Brain microvascular endothelial cell (primary cell): Measurements from ENCODE around the gene MEA1.
A peak's percentile ranks its signal among the peaks of the same experiment; 100 is the strongest.

Experiments used
- DNase-seq: peaks from one replicate; pipeline ENCODE4 v3.0.0-alpha.2; 2020
- H3K27ac ChIP-seq: fragments of 250-450 bp; sonication (Bioruptor Pico); 2 replicates; pipeline ENCODE4 v1.5.1; 2020; ENCODE audit warnings: mild to moderate bottlenecking, moderate library complexity
- H3K27me3 ChIP-seq: fragments of 250-450 bp; sonication (Bioruptor Pico); replicated peaks from 2 replicates; pipeline ENCODE4 v1.5.1; 2020; ENCODE audit warnings: mild to moderate bottlenecking
- H3K36me3 ChIP-seq: fragments of 250-450 bp; sonication (Bioruptor Pico); replicated peaks from 2 replicates; pipeline ENCODE4 v1.5.1; 2020; ENCODE audit warnings: mild to moderate bottlenecking
- H3K4me3 ChIP-seq: 2 replicates; pipeline ENCODE4 v1.5.1; 2011; ENCODE audit warnings: low read depth, mild to moderate bottlenecking, control low read depth, low read length, moderate library complexity
- CTCF ChIP-seq: IDR thresholded peaks from 2 replicates; pipeline ENCODE4 v1.5.1; 2011; ENCODE audit warnings: low read depth, mild to moderate bottlenecking, moderate library complexity, low read length, control low read depth, inconsistent platforms; ENCODE audit errors: missing control alignments
- in situ Hi-C: cut with HindIII; loops from 2 replicates; pipeline ENCODE4 v1.10.0; 2017; ENCODE audit warnings: low sequenced_read_pairs, low pct_ligation_motif_present

MEA1 gene

GRCh38 chr6:43013843-43014433 lies at the start of gene MEA1, which contains the start of gene KLHDC3:
Gene MEA1 (minus strand): TSS chr6:43013946. CDS start chr6:43013813, 133 bp downstream.
Gene KLHDC3 (plus strand): TSS chr6:43014249. CDS start chr6:43017193, 2,944 bp downstream.
- no peak for TF ChIP-seq CTCF
- in situ Hi-C loops: no loop called here
- H3K27ac ChIP-seq: peak within 1 kb of the TSS; percentile 83
- H3K4me3 ChIP-seq: peak within 1 kb of the TSS; percentile 94
- H3K36me3 ChIP-seq: peaks cover 43% of the 10 kb centered on the region
- peak; percentile 100 for DNase-seq
- H3K27me3 ChIP-seq: no peaks in the 10 kb centered on the region

DNA sequence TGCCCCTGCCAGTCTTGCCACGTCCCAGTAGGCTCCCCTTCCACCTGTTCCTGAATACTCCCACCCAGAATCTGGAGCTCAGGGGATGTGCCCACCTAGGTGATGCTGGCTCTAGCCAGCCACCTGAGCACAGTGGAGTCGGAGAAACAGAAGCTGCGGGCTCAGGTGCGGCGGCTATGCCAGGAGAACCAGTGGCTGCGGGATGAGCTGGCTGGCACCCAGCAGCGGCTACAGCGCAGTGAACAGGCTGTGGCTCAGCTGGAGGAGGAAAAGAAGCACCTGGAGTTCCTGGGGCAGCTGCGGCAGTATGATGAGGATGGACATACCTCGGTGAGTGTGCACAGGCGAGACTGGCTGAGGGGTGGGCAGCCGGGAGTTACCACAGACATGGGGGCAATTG lies 49.1 kb upstream of the MEA1 start:
- H3K36me3 ChIP-seq: peaks cover 2% of the 10 kb centered on the region
- TF ChIP-seq CTCF: no peak
- H3K27me3 ChIP-seq: no peaks in the 10 kb centered on the region
- H3K27ac ChIP-seq: no peak overlapping the region
- DNase-seq: no peak
- no peak overlapping the region for H3K4me3 ChIP-seq
- in situ Hi-C loops: no loop called here

DNA sequence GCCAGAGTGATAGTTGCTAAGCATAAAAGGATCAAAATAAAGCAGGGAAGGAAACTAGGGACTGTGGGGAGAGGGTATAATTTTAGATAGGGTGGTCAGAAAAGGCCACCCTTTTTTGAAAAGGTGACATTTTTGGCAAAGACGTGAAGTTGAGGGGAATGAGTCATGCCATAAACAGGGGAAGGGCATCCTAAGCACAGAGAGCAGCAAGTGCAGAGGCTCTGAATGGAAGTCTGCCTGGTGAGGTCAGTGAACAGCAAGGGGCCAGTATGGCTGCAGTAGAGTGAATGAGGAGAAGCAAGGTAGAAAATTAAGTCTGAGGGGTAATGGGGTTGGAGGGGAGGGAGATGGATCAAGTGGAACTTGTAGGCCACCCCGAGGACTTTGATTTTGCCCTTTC lies 48.1 kb upstream of the MEA1 start:
- no peak for DNase-seq
- peaks cover 3% of the 10 kb centered on the region for H3K36me3 ChIP-seq
- TF ChIP-seq CTCF: no peak

DNA sequence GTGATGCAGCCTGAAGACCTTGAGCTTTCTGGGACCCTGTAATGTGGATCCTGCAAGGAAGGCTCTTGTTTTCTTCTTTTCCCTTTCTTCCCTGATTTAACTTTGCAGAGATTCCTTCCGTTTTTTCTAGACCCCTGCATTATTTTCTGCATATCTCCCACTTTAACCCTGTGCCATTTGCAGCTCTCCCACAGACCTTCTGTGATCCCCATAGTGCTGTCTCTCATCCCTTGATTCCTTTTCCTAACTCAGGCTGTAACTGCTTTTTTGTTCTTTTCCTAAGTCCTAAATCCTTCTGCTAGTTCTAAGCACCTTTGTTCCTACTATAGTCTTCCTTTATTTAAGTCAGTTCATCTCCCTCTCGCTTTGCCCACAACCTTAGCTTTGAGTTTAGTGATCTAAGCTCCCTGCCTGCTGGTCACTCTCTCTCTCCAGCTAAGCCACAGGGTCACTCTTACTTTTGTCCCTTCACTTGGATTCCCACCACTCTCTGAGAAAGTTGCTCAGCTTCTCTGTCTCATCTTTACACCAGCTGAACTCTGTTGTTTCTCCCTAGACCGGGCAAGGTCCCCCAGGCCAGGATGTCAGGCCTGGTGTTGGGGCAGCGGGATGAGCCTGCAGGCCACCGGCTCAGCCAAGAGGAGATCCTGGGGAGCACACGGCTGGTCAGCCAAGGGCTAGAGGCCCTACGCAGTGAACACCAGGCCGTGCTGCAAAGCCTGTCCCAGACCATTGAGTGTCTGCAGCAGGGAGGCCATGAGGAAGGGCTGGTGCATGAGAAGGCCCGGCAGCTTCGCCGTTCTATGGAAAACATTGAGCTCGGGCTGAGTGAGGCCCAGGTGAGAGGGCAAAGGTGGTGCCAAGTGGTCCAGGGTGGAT lies 47.2 kb upstream of the MEA1 start:
- no peak overlapping the region for H3K4me3 ChIP-seq
- H3K27ac ChIP-seq: no peak overlapping the region
- in situ Hi-C loops: no loop called here
- no peak for TF ChIP-seq CTCF
- no peak for DNase-seq
- no peaks in the 10 kb centered on the region for H3K27me3 ChIP-seq
- peaks cover 3% of the 10 kb centered on the region for H3K36me3 ChIP-seq

More for the DNA sequence above, 48.1 kb upstream of the MEA1 start:
- no peak overlapping the region for H3K27ac ChIP-seq
- no peak overlapping the region for H3K4me3 ChIP-seq
- in situ Hi-C loops: no loop called here
- H3K27me3 ChIP-seq: no peaks in the 10 kb centered on the region

DNA sequence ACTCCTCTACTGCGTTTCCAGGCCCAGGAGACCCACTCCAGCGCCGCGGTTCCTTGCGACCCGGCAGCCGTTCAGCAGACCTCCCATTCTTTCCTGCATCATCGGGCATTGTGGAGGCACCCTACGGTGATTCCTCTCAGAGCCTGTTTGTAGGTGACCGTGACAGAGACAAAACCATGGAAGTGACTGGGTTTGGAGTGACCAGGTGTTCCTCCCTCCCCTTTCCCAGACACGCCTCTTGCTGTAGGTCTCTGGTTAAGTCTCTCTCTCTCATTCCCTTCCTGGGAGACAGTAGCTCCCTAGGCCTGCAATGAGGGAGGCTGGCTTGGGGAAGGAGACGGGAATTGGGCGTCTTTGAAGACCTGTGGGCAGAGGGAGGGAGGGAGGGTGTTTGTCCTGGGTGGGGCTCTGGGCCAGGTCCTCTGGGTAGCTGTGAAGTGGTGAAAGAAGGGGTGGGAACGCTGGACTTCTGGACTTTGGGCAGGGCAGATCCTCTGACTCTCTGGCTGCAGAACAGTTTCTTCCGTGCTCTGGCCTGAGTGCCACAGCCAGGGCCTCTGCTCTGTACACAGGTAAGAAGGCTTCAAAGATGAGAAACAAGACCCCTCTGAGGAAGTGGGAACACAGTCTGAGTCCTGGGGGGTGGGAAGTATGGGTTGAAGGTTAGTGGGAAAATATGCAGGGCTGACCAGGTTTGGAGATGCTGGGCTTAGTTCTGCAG lies 46.4 kb upstream of the MEA1 start:
- no peak for TF ChIP-seq CTCF
- in situ Hi-C loops: no loop called here
- peak overlapping the region; percentile 82 for H3K4me3 ChIP-seq
- DNase-seq: no peak
- peak overlapping the region; percentile 90 for H3K27ac ChIP-seq
- H3K36me3 ChIP-seq: peaks cover 6% of the 10 kb centered on the region
- no peaks in the 10 kb centered on the region for H3K27me3 ChIP-seq
